ENCODE results near the gene CCDC90B.

DNA sequence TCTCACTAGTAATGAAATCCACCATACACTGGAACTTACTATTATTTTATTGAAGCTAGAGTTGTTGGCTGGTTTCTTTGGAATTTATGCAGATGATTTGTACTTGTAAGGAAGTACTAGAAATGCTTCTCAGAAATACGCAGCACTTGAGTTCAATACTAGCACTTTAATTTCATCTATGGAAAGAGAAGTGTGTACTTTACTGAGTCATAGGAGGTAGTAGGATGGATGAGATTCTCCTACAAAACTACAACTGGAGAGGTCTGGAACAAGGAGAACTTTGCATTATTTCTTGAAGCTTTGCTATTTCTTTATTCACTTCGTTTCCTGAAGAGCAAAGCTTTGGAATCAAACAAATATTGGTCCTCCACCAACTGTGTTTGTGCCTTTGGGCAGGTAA is 44.1 kb upstream of the CCDC90B start:
- TF ChIP-seq, protein P1, sequence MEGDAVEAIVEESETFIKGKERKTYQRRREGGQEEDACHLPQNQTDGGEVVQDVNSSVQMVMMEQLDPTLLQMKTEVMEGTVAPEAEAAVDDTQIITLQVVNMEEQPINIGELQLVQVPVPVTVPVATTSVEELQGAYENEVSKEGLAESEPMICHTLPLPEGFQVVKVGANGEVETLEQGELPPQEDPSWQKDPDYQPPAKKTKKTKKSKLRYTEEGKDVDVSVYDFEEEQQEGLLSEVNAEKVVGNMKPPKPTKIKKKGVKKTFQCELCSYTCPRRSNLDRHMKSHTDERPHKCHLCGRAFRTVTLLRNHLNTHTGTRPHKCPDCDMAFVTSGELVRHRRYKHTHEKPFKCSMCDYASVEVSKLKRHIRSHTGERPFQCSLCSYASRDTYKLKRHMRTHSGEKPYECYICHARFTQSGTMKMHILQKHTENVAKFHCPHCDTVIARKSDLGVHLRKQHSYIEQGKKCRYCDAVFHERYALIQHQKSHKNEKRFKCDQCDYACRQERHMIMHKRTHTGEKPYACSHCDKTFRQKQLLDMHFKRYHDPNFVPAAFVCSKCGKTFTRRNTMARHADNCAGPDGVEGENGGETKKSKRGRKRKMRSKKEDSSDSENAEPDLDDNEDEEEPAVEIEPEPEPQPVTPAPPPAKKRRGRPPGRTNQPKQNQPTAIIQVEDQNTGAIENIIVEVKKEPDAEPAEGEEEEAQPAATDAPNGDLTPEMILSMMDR (IDR thresholded peaks at IDR 0.05; ENCODE audit: control extremely low read depth in 1 of 3, insufficient read depth in 1 of 3, low read depth in 1 of 3, low read length in 3 of 3), result no peak
- no peak for TF ChIP-seq PHF8 (conservative IDR thresholded peaks at IDR 0.05; ENCODE audit: low read depth, low read length)
- no peak for TF ChIP-seq SIN3A (conservative IDR thresholded peaks at IDR 0.05 in 1 of 2, IDR thresholded peaks at IDR 0.05 in 1 of 2; ENCODE audit: low read depth in 1 of 2, low read length in 2 of 2)
- TF ChIP-seq SP2 (IDR thresholded peaks at IDR 0.05; ENCODE audit: low read length), result no peak

Measured in H1 (cell line).